Neuronal stem cell (in vitro differentiated cells): ENCODE measurements around the gene TMEM145.
A peak's percentile ranks its signal among the peaks of the same experiment; 100 is the strongest.

Source experiments
- DNase-seq: peaks from one replicate; pipeline ENCODE4 v3.0.0-alpha.2; 2013; ENCODE audit warnings: low spot score
- H2AFZ ChIP-seq: one replicate; pipeline ENCODE4 v1.6.1; 2013; ENCODE audit warnings: mild to moderate bottlenecking, low read length, inconsistent platforms
- H2AK5ac ChIP-seq: 2 replicates; pipeline ENCODE4 v1.6.1; 2013; ENCODE audit warnings: low read depth, mild to moderate bottlenecking, inconsistent platforms, low read length, moderate library complexity, mixed read lengths
- H2BK120ac ChIP-seq: 2 replicates; pipeline ENCODE4 v1.6.1; 2013; ENCODE audit warnings: low read depth, mild to moderate bottlenecking, inconsistent platforms, low read length, moderate library complexity, mixed read lengths
- H2BK12ac ChIP-seq: one replicate; pipeline ENCODE4 v1.6.1; 2013; ENCODE audit warnings: low read length, inconsistent platforms
- H2BK15ac ChIP-seq: 2 replicates; pipeline ENCODE4 v1.6.1; 2013; ENCODE audit warnings: mild to moderate bottlenecking, low read length, inconsistent platforms, mixed read lengths
- H2BK5ac ChIP-seq: one replicate; pipeline ENCODE4 v1.6.1; 2013; ENCODE audit warnings: inconsistent platforms, mild to moderate bottlenecking, low read length, moderate library complexity
- H3K14ac ChIP-seq: one replicate; pipeline ENCODE4 v1.6.1; 2013; ENCODE audit warnings: low read length, inconsistent platforms
- H3K18ac ChIP-seq: 2 replicates; pipeline ENCODE4 v1.6.1; 2013; ENCODE audit warnings: low read length, inconsistent platforms
- H3K23ac ChIP-seq: 2 replicates; pipeline ENCODE4 v1.6.1; 2013; ENCODE audit warnings: low read depth, mild to moderate bottlenecking, mixed read lengths, low read length, inconsistent platforms; ENCODE audit not compliant: poor library complexity
- H3K27ac ChIP-seq: replicated peaks from 3 replicates; pipeline ENCODE4 v1.5.1; 2013; ENCODE audit warnings: low read length, inconsistent platforms
- H3K27me3 ChIP-seq, 3 experiments: 2 replicates each; pipeline ENCODE4 v1.6.1; 2013; ENCODE audit warnings: low read length in 3 of 3, mild to moderate bottlenecking in 2 of 3, inconsistent platforms in 1 of 3, low read depth in 1 of 3, mixed read lengths in 1 of 3, moderate library complexity in 1 of 3; ENCODE audit not compliant: control insufficient read depth in 3 of 3, insufficient read depth in 3 of 3
- H3K36me3 ChIP-seq, 2 donors: replicated peaks in 1 of 2; 2 replicates each; pipeline ENCODE4 v1.6.1; 2013; ENCODE audit warnings: low read length in 2 of 2; ENCODE audit not compliant: control insufficient read depth in 2 of 2, insufficient read depth in 2 of 2
- H3K4ac ChIP-seq: 2 replicates; pipeline ENCODE4 v1.6.1; 2013; ENCODE audit warnings: inconsistent platforms, mild to moderate bottlenecking, low read length, moderate library complexity
- H3K4me1 ChIP-seq, 2 donors: 1 replicate in 1 of 2; 2 replicates in 1 of 2; pipeline ENCODE4 v1.6.1; 2013; ENCODE audit warnings: low read length in 2 of 2, low read depth in 1 of 2; ENCODE audit not compliant: control insufficient read depth in 2 of 2, insufficient read depth in 1 of 2
- H3K4me2 ChIP-seq: one replicate; pipeline ENCODE4 v1.6.1; 2013; ENCODE audit warnings: mild to moderate bottlenecking, low read length, inconsistent platforms; ENCODE audit not compliant: insufficient read depth, poor library complexity, severe bottlenecking
- H3K4me3 ChIP-seq, 2 donors: 2 replicates each; pipeline ENCODE4 v1.5.1; 2013; ENCODE audit warnings: low read length in 2 of 2, mild to moderate bottlenecking in 2 of 2, inconsistent platforms in 1 of 2, moderate library complexity in 1 of 2
- H3K79me1 ChIP-seq: one replicate; pipeline ENCODE4 v1.6.1; 2013; ENCODE audit warnings: low read depth, mild to moderate bottlenecking, inconsistent platforms, low read length, moderate library complexity
- H3K9ac ChIP-seq: one replicate; pipeline ENCODE4 v1.6.1; 2013; ENCODE audit warnings: mild to moderate bottlenecking, low read depth, low read length, inconsistent platforms; ENCODE audit not compliant: poor library complexity
- H3K9me3 ChIP-seq, 2 donors: replicated peaks in 1 of 2; 2 replicates each; pipeline versions ENCODE3 to v1.6.1; 2013; ENCODE audit warnings: low read length in 2 of 2, mild to moderate bottlenecking in 2 of 2, inconsistent platforms in 1 of 2, low read depth in 1 of 2, mixed read lengths in 1 of 2, moderate library complexity in 1 of 2; ENCODE audit not compliant: control insufficient read depth in 2 of 2, insufficient read depth in 1 of 2
- H4K8ac ChIP-seq: one replicate; pipeline ENCODE4 v1.6.1; 2013; ENCODE audit warnings: low read depth, mild to moderate bottlenecking, inconsistent platforms, low read length, moderate library complexity
- H4K91ac ChIP-seq: one replicate; pipeline ENCODE4 v1.6.1; 2013; ENCODE audit warnings: low read length, low read depth, mild to moderate bottlenecking, inconsistent platforms; ENCODE audit not compliant: poor library complexity
- WGBS, 2 donors: extraction: QIAGEN DNeasy Blood & Tissue Kit; methylation state at CpG; one replicate each; pipeline ENCODE4 v1.1.7; 2013; ENCODE audit warnings: missing lambda C conversion rate in 2 of 2, mixed read lengths in 1 of 2; ENCODE audit not compliant: insufficient read length in 2 of 2, insufficient replicate concordance in 1 of 2; ENCODE audit errors: extremely low coverage in 2 of 2; 5-methylcytosine and 5-hydroxymethylcytosine counted together

TMEM145 gene

GRCh38 chr19:42278452-42279154 is 34.5 kb upstream of the TMEM145 start:
- no peak overlapping the region for H2AFZ ChIP-seq

GRCh38 chr19:42279155-42279901 is 33.8 kb upstream of the TMEM145 start:
- no peak overlapping the region for H3K14ac ChIP-seq
- no peak for DNase-seq
- H3K27me3 ChIP-seq = no peaks in the 10 kb centered on the region
- no peaks in the 10 kb centered on the region for H3K9me3 ChIP-seq
- peak overlapping the region; percentile 90 for H2AFZ ChIP-seq
- H3K9ac ChIP-seq = peak overlapping the region; percentile 73
- peak overlapping the region; percentile 98 for H2BK5ac ChIP-seq
- no peak overlapping the region for H2BK120ac ChIP-seq
- WGBS, 2 donors = no CpG with 5 or more reads among the region's 6 CpGs
- peak overlapping the region; percentile 12 for H3K27ac ChIP-seq
- peak overlapping the region; percentile 19 for H2BK15ac ChIP-seq
- H3K4ac ChIP-seq = no peak overlapping the region
- peaks cover 28% of the 10 kb centered on the region in 2 donors for H3K4me1 ChIP-seq
- peak overlapping the region; percentile 48 for H2AK5ac ChIP-seq
- H4K8ac ChIP-seq = no peak overlapping the region
- H3K79me1 ChIP-seq = peaks cover 13% of the 10 kb centered on the region
- peak overlapping the region; percentile 72 for H3K4me2 ChIP-seq
- peaks cover 8 to 18% of the 10 kb centered on the region in 2 donors for H3K36me3 ChIP-seq
- peak overlapping the region; percentile 94 for H3K18ac ChIP-seq
- peak overlapping the region; percentile 12 to 71 for H3K4me3 ChIP-seq
- no peak overlapping the region for H4K91ac ChIP-seq
- peak overlapping the region; percentile 52 for H3K23ac ChIP-seq
- H2BK12ac ChIP-seq = peak overlapping the region; percentile 86

More at GRCh38 chr19:42278452-42279154, 34.5 kb upstream of the TMEM145 start:
- no peak overlapping the region for H3K27ac ChIP-seq
- no peak overlapping the region for H4K91ac ChIP-seq
- no peak overlapping the region for H2BK5ac ChIP-seq
- no peak overlapping the region for H2BK12ac ChIP-seq
- no peak overlapping the region for H3K18ac ChIP-seq
- H3K9ac ChIP-seq = no peak overlapping the region
- H2AK5ac ChIP-seq = peak overlapping the region; percentile 73
- no peaks in the 10 kb centered on the region for H3K27me3 ChIP-seq
- H2BK15ac ChIP-seq = no peak overlapping the region
- WGBS, 2 donors = no CpG with 5 or more reads among the region's 5 CpGs
- no peak overlapping the region for H2BK120ac ChIP-seq
- no peak for DNase-seq
- H3K9me3 ChIP-seq = no peaks in the 10 kb centered on the region
- peaks cover 10 to 25% of the 10 kb centered on the region in 2 donors for H3K36me3 ChIP-seq
- H3K4me2 ChIP-seq = no peak overlapping the region
- H3K14ac ChIP-seq = no peak overlapping the region
- no peak overlapping the region for H4K8ac ChIP-seq
- no peak overlapping the region for H3K4ac ChIP-seq
- H3K23ac ChIP-seq = no peak overlapping the region
- no peak overlapping the region for H3K4me3 ChIP-seq
- peaks cover 28% of the 10 kb centered on the region in 2 donors for H3K4me1 ChIP-seq
- H3K79me1 ChIP-seq = peaks cover 16% of the 10 kb centered on the region

- Histone ChIP-seq H3K4me3 (peak overlapping the region; percentile 71 to 91), H3K4me2 (peak overlapping the region; percentile 95), H3K9me3 (no peaks in the 10 kb centered on the region), H3K27me3 (no peaks in the 10 kb centered on the region), H3K36me3 (peaks cover 2 to 10% of the 10 kb centered on the region in 2 donors), H2BK5ac (peak overlapping the region; percentile 98), H2AK5ac (peak overlapping the region; percentile 48), H3K27ac (peak overlapping the region; percentile 80), H2BK12ac (no peak overlapping the region), H4K91ac (no peak overlapping the region), H2AFZ (peak overlapping the region; percentile 90), H3K4ac (no peak overlapping the region), H3K18ac (peak overlapping the region; percentile 96), H3K23ac (peak overlapping the region; percentile 52), H3K79me1 (peaks cover 19% of the 10 kb centered on the region), H3K4me1 (peaks cover 31 to 33% of the 10 kb centered on the region in 2 donors), H3K14ac (no peak overlapping the region), H3K9ac (peak overlapping the region; percentile 89), H2BK15ac (peak overlapping the region; percentile 91), H2BK120ac (no peak overlapping the region), H4K8ac (no peak overlapping the region)
- peak; percentile 82 for DNase-seq
- no CpG with 5 or more reads among the region's 89 CpGs for WGBS, 2 donors
Observed at GRCh38 chr19:42279902-42280814, 33.0 kb upstream of the TMEM145 start.
